ENCODE results near the gene FOXL2.

DNA sequence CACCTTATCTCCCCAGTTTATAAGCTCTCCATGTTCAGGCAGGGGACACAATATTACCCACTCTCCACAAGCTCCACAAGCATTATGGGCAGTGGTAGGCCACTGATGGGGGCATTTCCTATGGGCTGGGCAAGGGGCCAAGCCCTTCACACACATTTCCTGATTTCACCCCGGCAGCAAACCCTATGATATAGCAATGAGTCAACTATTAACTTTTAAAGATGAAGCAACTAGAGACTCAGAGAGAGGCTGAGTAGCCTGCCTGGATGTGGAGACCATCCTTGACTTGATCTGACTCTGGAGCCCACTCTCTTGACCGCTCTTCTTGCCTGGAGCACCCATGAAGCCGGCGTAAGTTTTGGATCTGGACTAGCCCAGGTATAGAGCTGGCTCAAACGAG is 27.5 kb upstream of the FOXL2 start:
- TF ChIP-seq, protein P1, sequence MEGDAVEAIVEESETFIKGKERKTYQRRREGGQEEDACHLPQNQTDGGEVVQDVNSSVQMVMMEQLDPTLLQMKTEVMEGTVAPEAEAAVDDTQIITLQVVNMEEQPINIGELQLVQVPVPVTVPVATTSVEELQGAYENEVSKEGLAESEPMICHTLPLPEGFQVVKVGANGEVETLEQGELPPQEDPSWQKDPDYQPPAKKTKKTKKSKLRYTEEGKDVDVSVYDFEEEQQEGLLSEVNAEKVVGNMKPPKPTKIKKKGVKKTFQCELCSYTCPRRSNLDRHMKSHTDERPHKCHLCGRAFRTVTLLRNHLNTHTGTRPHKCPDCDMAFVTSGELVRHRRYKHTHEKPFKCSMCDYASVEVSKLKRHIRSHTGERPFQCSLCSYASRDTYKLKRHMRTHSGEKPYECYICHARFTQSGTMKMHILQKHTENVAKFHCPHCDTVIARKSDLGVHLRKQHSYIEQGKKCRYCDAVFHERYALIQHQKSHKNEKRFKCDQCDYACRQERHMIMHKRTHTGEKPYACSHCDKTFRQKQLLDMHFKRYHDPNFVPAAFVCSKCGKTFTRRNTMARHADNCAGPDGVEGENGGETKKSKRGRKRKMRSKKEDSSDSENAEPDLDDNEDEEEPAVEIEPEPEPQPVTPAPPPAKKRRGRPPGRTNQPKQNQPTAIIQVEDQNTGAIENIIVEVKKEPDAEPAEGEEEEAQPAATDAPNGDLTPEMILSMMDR (IDR thresholded peaks at IDR 0.05; ENCODE audit: low read depth, low read length), result no peak
- TF ChIP-seq EZH2phosphoT487 (IDR thresholded peaks at IDR 0.05; ENCODE audit: low read depth), result no peak

Data from OCI-LY3 (cell line).